Tibial nerve (tissue), 4 donors: ENCODE results near the gene SIGLEC7. TPM values are rescaled to one million over a fixed set of nuclear protein-coding genes. Genes with fewer than 3 reads are reported as not detected.

ENCODE experiments used
- DNase-seq, 2 donors: peaks; one replicate each; pipeline ENCODE4 v3.0.0-alpha.2; 2019; ENCODE audit warnings: low spot score in 2 of 2
- H3K27ac ChIP-seq, 4 donors: fragments of 200-600 bp; sonication (generic) in 3 of 4; one replicate each; pipeline ENCODE4 v1.5.1; 2017 to 2019; ENCODE audit warnings: mild to moderate bottlenecking in 1 of 4
- H3K27me3 ChIP-seq, 2 donors: fragments of 200-600 bp; sonication (generic) in 1 of 2; one replicate each; pipeline versions ENCODE4 v1.5.1 to v1.6.0; 2017 to 2019
- H3K36me3 ChIP-seq, 3 donors: fragments of 200-600 bp; sonication (generic); one replicate each; pipeline ENCODE4 v1.5.1; 2018 to 2019
- H3K4me1 ChIP-seq, 4 donors: fragments of 200-600 bp; sonication (generic) in 3 of 4; one replicate each; pipeline ENCODE4 v1.5.1; 2017 to 2019
- H3K4me3 ChIP-seq, 4 donors: fragments of 200-600 bp; sonication (generic) in 3 of 4; one replicate each; pipeline ENCODE4 v1.5.1; 2017 to 2019; ENCODE audit warnings: mild to moderate bottlenecking in 1 of 4, moderate library complexity in 1 of 4
- H3K9me3 ChIP-seq, 4 donors: fragments of 200-600 bp; sonication (generic) in 3 of 4; one replicate each; pipeline ENCODE4 v1.5.1; 2017 to 2019
- CTCF ChIP-seq, 5 experiments: fragments of 200-600 bp in 3 of 5; fragments of 450-650 bp in 2 of 5; sonication (generic) in 3 of 5; IDR thresholded peaks; one replicate each; pipeline ENCODE4 v1.5.1; 2016 to 2019; ENCODE audit warnings: antibody characterized with exemption in 5 of 5, mild to moderate bottlenecking in 3 of 5, moderate library complexity in 2 of 5
- EP300 ChIP-seq, 2 donors: sonication (generic); formaldehyde crosslinking; IDR thresholded peaks; one replicate each; pipeline ENCODE4 v1.6.1; 2017; ENCODE audit warnings: antibody characterized with exemption in 2 of 2, mild to moderate bottlenecking in 1 of 2
- POLR2A ChIP-seq, 2 donors: fragments of 450-650 bp; IDR thresholded peaks; one replicate each; pipeline ENCODE4 v1.6.1; 2017; ENCODE audit warnings: antibody characterized with exemption in 2 of 2, mild to moderate bottlenecking in 2 of 2, moderate library complexity in 2 of 2
- WGBS, 2 donors: methylation state at CpG; one replicate each; pipeline ENCODE4 v1.1.5; 2018; 5-methylcytosine and 5-hydroxymethylcytosine counted together
- total RNA-seq, 4 donors: library from RNA; depleted of rRNA; stranded (reverse); fragments of >200 nt; gene quantifications; one replicate each; pipeline ENCODE4 v1.1.0, GENCODE V29; 2016

The SIGLEC7 gene
- 1 to 10 TPM in 2 of 4 donors, under 1 TPM in 2; 0.42 to 7.5 (median 1.1) TPM for total RNA-seq

DNA sequence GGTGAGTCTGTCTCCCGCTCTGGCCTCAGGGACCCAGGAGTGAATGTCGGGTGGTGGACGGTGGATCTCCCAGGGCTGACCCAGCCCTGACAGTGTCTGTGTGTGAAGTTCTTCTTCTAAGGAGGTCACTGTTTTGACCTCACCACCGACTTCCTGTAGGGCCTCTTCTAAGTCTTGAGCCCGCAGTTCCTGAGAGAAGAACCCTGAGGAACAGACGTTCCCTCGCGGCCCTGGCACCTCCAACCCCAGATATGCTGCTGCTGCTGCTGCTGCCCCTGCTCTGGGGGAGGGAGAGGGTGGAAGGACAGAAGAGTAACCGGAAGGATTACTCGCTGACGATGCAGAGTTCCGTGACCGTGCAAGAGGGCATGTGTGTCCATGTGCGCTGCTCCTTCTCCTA, at the start of gene SIGLEC7:
TSS of gene SIGLEC7 (plus strand) at position 183 of the 400 bp plus-strand sequence. CDS start at position 252, 69 bp downstream.
- peak in 1 of 2 donors; percentile 20 for DNase-seq
- TF ChIP-seq POLR2A (IDR thresholded peaks at IDR 0.05) (peak in 1 of 2 donors; percentile 28), CTCF (IDR thresholded peaks at IDR 0.05) (no peak), EP300 (IDR thresholded peaks at IDR 0.05) (peak in 1 of 2 donors; percentile 54)
- no peaks in the 10 kb centered on the region for H3K36me3 ChIP-seq
- H3K27ac ChIP-seq: peak within 1 kb of the TSS in 2 of 4 donors; percentile 54 to 56
- no peak within 1 kb of the TSS for H3K4me3 ChIP-seq
- no peaks in the 10 kb centered on the region for H3K9me3 ChIP-seq
- 54 to 63% methylated on average over 13 to 14 of the region's 14 CpGs for WGBS, 2 donors
- H3K27me3 ChIP-seq: peaks cover 0 to 3% of the 10 kb centered on the region in 2 donors
- peaks cover 0 to 3% (median 0%) of the 10 kb centered on the region in 4 donors for H3K4me1 ChIP-seq

DNA sequence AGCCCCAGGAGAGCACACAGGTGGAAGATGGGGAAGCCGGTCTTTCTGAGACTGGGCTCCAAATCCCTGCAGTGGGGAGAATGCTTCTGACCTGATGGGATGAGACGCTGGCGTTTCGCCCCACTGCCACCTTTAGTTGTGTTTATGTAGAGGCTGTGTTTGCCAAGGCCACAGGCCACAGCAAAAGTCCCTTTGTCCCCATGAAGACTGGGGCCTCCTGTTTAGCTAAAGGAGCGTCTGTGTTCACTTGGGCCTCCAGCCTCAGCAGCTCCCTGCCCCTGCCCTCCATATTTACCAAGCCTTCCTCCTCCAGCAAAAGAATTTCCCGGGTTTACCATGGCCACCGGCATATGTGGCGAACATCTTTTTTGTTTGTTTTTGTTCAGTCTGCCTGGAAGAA, 49.0 kb upstream of the SIGLEC7 start:
- no peak for DNase-seq
- WGBS, 2 donors: 38 to 61% methylated on average over 8 of the region's 8 CpGs
- Histone ChIP-seq H3K27me3 (no peaks in the 10 kb centered on the region), H3K4me1 (no peaks in the 10 kb centered on the region), H3K4me3 (no peak overlapping the region), H3K27ac (no peak overlapping the region), H3K36me3 (peaks cover 0 to 1% (median 0%) of the 10 kb centered on the region in 3 donors), H3K9me3 (no peaks in the 10 kb centered on the region)
- no peak for TF ChIP-seq CTCF (IDR thresholded peaks at IDR 0.05)
- TF ChIP-seq EP300 (IDR thresholded peaks at IDR 0.05): no peak
- no peak for TF ChIP-seq POLR2A (IDR thresholded peaks at IDR 0.05)

GRCh38 chr19:51093510-51094345, 48.4 kb upstream of the SIGLEC7 start:
- no peaks in the 10 kb centered on the region for H3K27me3 ChIP-seq
- H3K27ac ChIP-seq: no peak overlapping the region
- 64 to 70% methylated on average over 22 of the region's 22 CpGs for WGBS, 2 donors

DNA sequence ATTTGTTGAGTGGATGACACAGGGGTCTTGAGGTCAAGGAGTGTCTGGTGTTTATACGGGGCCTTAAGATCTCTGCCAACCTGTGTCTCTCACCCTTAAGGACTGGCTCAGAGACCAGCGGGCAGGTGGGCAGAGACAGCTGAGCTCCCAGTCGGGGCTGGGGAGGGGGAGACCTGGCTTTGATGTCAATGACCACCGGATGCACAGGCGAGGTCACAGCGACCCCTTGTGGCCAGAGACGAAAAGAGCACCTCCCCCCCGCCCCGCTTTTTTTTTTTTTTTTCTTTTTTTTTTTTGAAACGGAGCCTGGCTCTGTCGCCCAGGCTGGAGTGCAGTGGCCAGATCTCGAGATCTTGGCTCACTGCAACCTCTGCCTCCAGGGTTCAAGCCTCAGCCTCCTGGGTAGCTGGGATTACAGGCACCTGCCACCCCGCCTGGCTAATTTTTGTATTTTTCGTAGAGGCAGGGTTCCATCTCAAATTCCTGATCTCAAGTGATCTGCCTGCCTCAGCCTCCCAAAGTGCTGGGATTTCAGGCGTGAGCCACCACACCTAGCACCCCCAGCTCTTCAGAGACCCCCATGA, 47.3 kb upstream of the SIGLEC7 start:
- no peak for DNase-seq
- no peaks in the 10 kb centered on the region for H3K9me3 ChIP-seq
- no peak overlapping the region for H3K4me3 ChIP-seq
- H3K36me3 ChIP-seq: peaks cover 0 to 17% (median 0%) of the 10 kb centered on the region in 3 donors
- H3K27me3 ChIP-seq: no peaks in the 10 kb centered on the region
- TF ChIP-seq CTCF (IDR thresholded peaks at IDR 0.05): peak in 4 of 5 experiments; percentile 33 to 61 (median 47)
- TF ChIP-seq EP300 (IDR thresholded peaks at IDR 0.05): no peak
- 25 to 26% methylated on average over 15 of the region's 15 CpGs for WGBS, 2 donors
- no peak overlapping the region for H3K27ac ChIP-seq
- H3K4me1 ChIP-seq: peaks cover 0 to 4% (median 0%) of the 10 kb centered on the region in 4 donors

More at GRCh38 chr19:51093510-51094345, 48.4 kb upstream of the SIGLEC7 start:
- H3K36me3 ChIP-seq: peaks cover 0 to 6% (median 0%) of the 10 kb centered on the region in 3 donors
- no peaks in the 10 kb centered on the region for H3K9me3 ChIP-seq
- no peak for DNase-seq
- no peak overlapping the region for H3K4me3 ChIP-seq
- TF ChIP-seq CTCF (IDR thresholded peaks at IDR 0.05): no peak
- no peak for TF ChIP-seq POLR2A (IDR thresholded peaks at IDR 0.05)
- TF ChIP-seq EP300 (IDR thresholded peaks at IDR 0.05): no peak
- H3K4me1 ChIP-seq: no peaks in the 10 kb centered on the region
